Measurements from ENCODE around the gene FA2H.

FA2H gene

DNA sequence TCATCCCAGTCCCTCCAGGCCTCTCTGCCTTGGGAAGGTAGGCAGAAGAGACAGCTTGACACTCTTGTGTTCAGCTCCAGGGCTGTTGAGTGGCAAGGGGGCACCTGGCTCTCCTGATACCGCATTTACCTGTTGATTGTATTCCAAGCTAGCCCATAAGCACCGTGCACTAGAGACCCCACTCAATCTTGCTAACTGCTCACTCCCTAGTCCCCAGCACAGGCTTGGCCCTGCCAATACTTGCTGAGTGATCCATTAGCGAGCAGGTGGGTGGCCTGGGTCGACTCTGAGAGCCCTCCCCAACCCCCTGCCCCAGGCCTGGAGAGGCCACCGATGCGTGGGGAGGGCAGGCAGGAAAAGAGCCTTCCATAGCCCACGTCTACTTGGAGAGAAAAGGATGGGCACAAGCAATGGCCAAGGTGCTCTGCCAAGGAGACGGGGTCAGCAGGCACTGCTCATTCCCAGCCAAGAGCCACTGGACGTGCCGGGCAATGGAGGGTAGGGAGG is 29.5 kb downstream of the FA2H start:
- DNase-seq (ENCODE audit: low read depth in 1 of 2, low spot score in 1 of 2), result no peak

DNA sequence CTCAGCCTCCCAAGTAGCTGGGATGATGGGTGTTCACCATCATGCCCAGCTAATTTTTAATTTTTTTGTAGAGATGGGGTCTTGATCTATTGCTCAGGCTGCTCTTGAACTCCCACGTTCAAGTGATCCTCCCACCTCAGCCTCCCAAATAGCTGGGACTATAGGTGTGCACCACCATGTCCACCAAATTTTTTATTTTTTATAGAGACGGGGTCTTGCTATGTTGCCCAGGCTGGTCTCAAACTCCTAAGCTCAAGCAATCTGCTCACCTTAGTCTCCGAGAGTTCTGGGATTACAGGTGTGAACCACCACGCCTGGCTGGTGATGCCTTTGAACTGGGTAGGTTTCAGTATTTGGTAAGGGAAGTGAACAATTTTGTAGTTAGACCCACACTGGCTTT is 30.1 kb downstream of the FA2H start:
- DNase-seq (ENCODE audit: low read depth in 1 of 2, low spot score in 1 of 2), result no peak

DNA sequence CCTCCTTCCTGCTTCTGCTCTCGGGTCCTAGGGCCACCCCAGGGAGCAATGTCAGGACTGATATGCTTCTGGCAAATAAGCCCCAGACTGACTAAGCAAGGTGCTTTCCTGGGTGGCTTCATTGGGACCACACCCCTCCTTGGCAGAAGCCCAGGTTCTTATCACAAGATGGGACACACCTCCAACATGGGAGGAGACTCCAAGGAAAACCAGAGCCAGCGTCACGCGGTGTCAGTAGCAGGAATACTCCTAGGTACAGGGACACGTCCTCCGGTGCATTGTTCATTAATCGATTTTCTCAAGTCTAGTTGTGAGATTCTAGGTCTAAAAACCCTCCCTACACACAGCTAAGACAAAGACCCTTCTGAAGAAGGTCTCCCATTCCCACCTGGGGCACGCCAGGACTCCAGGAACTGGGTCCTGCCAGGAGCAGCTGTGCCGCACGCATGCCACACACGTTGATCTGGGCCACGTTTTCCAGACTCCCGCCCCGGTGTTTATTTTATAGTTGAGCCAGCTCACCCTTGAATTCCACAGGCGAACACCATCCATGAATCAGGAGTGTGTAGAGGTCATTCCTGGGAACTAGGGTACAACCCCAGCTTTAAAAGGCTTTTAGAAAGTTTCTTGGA is 30.8 kb downstream of the FA2H start:
- DNase-seq (ENCODE audit: low read depth in 1 of 2, low spot score in 1 of 2), result no peak

DNA sequence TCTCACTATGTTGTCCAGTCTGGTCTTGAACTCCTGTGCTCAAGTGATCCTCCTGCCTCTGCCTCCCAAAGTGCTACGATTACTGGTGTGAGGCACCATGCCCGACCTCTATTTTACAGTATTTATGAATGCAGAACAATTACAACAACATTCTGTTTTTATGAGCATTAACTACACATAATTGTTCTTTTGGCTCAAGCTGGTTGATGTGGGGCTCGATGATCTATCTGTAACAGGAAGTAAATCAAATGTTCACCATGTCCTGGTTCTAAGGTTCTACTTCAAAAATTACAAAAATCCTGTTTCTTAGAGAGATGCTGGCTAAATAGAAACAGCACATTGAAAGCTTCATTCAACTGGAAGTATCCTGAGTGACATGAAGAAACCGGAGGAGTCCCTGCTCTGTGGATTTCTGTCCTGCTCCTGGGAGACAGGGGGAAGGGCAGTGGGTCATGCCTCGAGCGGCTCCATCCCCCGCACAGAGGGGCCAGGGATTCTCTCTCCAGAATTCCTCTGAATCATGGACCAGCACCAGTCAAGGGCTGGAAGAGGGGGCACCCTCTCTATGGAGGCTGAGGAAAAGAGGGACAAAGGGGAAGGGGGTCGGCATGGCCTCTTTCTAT is 31.5 kb downstream of the FA2H start:
- no peak for DNase-seq (ENCODE audit: low read depth in 1 of 2, low spot score in 1 of 2)

DNA sequence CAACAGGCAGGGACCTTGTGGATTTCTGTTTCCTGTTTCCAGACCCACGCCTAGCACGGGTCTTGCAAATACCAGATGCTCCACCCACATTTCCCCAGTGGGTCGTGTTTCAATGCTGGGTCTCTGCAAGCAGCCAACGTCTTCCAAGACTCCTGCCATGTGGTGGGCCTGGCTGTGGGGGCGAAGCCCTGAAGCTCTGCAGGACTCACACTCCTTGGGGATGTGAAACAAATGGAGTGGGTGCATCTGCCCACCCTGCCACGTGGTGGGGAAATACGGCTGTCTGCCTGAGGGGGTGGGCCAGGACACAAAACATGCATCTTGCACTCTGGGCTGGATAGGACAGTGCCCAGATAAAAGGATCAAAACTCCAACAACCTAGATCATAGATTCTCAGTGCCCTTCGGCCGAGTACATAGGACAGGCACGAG is 32.6 kb downstream of the FA2H start:
- DNase-seq (ENCODE audit: low read depth in 1 of 2, low spot score in 1 of 2), result no peak

DNA sequence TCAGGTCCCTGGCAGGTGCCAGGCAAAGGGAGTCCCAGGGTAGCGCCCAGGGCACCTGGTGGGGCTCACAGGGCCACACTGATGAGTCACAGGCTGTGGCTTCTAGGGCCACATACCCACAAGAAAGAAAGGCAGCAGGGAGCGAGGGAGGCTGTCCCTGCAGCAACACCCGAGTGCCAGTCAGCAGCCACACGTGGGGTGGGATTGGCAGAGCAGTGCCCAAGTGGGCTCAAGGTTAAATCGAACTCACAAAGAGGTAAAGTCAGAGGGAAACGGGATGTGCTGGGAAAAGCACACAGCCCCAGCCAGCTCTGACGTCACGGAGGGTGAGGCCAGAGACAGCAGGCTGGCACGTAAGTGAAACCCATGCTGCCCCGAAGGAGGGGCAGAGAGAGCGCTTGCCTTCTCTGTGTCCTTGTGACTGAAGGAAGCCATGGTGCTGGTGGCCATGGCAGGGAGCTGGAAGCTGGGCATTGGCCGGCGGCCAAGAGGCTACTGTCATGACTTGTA is 33.8 kb downstream of the FA2H start:
- no peak for DNase-seq (ENCODE audit: low read depth in 1 of 2, low spot score in 1 of 2)

DNA sequence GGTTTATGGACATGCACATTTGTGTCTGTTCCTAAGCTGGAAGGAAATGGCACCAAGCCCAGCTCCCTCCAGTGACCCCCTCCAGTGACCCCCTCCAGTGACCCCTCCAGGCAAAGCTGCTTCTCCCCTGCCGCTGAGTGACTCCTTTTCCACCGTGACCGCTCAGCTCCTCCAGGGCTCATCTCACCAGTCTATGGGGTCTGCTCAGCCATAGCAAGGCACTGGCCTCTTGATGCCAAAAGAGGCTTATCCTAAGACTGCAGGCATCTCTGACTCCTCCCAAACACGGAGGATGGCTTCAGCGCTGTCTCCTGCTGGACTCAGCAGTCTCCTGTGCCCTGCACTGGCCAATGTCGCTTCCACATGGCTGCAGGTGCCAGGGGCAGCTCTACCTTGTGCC is 35.3 kb downstream of the FA2H start:
- no peak for DNase-seq (ENCODE audit: low read depth in 1 of 2, low spot score in 1 of 2)

DNA sequence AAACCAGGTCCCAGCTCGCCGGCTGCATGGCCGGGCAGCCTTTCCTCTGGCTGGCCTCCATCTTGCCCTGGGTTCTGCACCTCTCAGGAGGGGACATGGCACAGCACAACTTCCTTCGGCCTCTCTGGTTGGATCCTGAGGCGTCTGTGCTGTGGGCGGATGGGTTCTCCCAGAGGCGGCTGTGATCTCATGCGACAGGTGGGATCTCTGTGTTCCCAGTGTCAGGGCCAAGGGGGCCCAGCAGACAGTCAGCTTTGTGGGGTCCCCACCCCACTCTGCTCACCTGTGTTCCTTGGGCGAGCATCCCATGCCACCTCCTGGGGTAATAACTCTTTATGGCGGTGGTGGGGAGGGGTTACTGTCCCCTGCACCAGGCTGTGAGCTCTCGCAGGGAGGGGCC is 35.8 kb downstream of the FA2H start:
- no peak for DNase-seq (ENCODE audit: low read depth in 1 of 2, low spot score in 1 of 2)

DNA sequence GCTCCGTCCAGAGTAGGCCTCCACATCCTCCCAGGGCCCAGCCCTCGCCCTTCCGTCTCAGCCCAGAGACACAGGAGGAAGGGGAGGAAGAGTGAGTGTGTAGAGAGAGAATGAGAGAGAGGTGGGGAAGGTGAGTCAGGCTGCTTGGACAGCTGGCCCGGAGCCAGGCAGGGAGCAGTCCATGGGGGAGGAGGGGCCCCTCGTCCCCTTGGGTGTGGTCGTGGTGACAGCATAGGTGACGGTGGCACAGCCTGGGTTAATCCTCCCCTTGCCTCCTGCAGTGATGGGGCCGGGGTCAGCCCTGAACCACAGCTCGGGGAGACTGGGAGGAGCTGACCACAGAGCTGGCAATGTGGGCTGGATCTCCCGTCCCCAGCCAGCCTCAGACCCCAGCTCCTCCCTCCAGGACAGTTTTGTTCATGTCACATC is 36.5 kb downstream of the FA2H start:
- no peak for DNase-seq (ENCODE audit: low read depth in 1 of 2, low spot score in 1 of 2)

DNA sequence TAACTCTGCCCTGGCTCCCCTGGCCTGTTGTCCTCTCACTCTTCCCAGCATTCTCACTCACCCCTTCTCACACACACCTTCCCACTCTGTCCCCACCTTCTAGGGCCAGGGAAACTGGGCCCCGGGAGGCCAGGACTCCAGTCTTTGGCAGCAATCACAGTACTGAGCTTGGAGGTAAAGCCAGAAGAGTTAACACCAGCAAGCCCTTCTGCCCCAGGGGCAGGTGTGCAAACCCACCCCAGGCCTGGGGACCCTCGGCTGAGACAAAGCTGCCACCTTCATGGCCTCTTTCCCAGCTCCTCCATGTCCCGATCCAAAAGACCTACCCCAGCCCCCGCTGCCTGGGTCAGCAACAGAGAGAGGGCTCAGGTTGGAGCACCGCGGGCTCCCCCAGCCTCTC is 37.1 kb downstream of the FA2H start:
- DNase-seq (ENCODE audit: low read depth in 1 of 2, low spot score in 1 of 2), result no peak

DNA sequence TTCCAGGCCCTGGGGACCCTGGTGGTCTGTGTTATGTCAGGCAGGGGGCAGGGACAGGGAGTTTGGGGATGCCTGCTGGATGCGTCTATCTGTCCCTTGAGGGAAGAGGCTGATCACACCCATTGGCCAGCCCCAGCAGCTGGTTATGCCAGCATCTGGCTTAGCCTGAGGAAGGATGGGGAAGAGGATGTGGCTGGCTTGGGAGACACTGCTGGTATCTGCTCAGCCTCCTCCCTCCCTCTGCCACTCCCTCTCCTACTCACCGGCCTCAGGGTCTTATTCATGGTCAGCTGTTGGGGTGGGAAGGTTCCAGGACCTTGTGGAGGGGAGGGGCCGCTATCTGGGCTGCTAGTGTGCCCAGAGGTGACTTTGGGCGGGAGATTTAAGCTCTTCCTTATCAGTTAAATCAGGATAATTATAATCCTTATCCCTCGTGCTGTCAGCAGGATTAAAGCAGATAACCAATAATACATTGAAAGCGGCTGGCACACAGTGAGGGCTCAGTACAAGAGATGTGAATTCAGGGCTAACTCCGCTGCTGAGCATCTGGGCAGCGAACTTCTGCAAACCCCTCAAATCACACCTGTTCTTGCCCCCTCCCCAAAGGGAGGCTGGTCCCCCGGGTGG is 38.0 kb downstream of the FA2H start:
- DNase-seq (ENCODE audit: low read depth in 1 of 2, low spot score in 1 of 2), result no peak

DNA sequence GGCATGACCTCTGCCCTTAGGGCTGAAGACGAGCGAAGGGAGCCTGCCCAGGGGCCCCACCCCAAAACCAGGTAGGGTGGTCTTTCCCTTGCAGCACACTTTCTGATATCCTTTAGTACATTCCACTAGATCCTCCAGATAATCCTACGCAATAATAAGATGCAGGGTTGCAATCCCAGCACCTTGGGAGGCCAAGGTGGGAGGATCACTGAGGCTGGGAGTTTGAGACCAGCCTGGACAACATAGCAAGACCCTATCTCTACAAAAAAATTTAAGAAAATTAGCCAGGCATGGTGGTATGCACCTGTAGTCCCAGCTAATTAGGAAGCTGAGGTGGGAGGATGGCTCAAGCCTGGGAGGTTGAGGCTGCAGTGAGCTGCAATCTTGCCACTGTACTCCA is 39.1 kb downstream of the FA2H start:
- no peak for DNase-seq (ENCODE audit: low read depth in 1 of 2, low spot score in 1 of 2)

DNA sequence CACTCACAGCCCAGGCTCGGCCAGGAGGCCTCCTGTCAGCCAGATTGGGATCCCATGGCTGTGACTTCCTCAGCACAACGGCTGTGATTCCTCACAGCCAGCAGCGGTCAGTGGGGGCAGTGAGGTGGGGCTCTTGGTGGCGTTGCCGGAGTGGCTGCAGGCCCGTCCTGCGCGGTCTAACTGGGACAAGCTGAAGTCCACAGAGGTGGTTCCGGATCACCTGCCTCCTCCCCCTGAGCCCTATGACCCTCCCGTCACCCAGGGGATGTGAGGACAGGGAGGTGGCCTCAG is 39.5 kb downstream of the FA2H start:
- no peak for DNase-seq (ENCODE audit: low read depth in 1 of 2, low spot score in 1 of 2)

DNA sequence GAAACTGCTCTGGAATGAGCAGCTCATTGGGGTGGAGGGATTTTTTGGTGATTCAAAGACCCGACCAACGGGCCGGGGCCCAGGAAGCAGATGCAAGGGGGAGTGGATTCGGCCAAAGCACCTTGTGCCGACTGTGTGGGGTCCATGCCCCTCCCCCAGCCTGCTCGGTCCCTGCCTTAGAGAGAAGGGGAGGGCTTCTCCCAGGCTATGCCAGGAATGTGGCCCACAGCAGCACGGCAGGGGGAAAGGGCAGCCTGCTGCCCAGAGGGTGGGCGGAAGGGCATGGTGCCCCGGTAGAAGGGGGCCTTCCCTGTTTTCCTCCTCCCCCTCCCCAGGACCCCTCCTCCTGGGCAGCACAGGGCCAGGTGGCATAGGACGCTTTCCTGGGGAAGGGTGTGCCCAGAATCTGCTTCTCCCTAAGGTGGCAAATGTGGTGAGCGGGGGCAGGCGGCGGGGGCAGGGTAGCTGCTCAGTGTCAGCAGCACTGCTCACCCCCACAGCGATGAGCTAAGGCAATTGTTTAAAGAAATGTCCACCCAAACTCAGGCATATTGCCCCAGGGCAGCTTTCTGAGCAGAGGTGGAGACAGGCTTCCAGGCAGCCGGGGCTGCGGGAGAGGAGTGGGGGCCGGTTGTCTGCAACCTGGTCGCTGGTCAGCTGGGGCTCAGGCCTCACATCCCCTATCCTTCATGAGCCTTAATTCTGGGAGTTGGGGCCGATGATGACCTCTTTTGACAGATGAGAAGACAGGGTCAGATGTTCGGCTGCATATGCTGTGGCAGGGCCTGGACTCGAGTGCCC is 40.1 kb downstream of the FA2H start:
- no peak for DNase-seq (ENCODE audit: low read depth in 1 of 2, low spot score in 1 of 2)

DNA sequence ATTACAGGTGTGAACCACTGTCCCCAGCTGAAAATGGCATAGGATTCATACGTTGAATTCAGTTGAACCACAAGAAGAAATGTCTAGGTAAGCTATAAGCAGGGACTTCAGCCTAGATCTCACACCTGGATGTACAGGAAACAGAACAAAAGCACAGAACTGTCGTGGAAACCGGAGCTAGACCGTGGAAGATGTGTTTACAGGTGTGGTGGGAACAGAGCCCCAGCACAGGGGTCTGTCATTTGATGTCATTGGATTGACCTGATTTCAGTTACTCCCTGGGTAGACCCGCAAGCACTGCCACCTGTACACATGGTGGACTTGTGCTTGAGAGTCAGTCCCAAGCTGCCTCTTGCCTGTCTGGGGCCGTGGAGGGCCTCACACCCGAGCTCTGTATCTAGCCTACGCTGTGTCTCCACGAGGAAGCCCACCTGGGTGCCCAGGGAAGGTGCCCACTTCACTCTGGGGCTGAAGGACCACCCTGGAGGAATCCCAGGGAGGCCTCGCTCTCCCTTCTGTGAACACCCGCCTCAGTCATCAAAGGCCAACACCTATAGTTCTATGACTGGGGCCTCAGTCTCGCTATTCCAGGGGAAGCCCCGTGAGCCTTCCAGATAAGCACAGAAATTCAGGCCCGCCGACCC is 41.8 kb downstream of the FA2H start:
- DNase-seq (ENCODE audit: low read depth in 1 of 2, low spot score in 1 of 2), result no peak

DNA sequence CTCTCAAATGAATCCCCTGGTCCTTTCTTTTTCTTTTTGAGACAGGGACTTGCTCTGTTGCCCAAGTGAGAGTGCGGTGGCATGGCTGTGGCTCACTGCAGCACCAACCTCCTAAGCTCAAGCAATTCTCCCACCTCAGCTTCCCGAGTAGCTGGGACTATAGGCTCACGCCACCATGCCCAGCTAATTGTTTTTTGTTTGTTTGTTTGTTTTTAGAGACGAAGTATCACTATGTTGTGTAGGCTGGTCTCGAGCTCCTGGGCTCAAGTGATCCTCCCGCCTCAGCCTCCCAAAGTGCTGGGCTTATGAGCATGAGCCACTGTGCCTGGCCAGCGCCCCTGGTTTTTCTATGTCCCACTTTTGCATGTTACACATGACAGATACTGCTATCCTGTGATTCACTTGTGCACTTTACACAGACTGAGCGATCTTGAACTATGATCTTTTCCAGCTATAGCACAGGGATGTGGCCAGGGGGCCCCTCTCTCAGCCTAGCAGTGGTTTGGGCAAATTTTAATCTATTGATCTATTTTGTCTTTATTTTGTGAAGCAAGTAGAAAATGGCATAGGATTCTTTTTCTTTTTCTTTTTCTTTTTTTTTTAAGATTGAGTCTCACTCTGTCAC is 42.7 kb downstream of the FA2H start:
- no peak for DNase-seq (ENCODE audit: low read depth in 1 of 2, low spot score in 1 of 2)

DNA sequence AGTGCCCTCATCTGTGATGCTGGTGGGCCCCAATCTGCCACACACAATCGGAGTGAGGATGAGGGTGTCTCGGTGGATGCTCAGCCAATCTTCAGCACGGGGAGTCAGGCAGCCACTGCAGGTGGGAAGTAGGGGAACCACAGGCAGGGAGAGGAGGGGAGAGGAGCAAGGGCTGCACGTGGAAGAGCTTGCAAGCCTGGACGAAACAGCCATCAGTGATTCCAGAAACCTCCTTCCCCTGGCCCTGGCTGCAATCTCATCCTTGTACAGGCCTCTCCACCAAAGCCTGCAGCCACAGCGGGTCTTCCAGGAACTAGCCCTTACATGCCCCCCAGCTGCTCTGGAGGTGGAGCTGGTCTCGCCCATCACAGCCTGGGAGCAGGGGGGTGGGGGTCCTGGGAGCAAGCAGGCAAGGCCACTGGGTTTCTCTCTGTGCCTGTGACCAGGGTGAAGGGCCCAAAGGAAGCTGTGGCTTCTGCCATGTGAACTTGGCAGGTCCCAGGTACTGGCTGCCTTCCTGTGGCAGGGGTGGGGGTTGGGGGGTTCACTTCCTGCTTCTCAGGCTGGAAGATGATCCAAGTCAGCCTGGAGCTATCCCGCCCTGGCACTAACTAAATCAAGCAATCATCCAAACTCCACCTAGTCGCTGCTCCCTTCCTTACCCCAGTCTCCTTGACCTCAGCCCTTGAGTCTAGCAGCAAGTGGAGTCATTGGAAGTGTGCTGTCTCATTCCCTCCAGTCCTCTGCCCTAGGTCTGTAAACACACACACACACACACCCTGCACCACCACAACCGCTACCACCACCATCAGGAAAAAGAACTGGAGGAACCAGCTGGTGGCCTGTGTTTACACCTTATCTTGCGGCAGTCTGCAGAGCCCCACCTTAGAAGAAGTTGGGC is 44.6 kb downstream of the FA2H start:
- no peak for DNase-seq (ENCODE audit: low read depth in 1 of 2, low spot score in 1 of 2)

DNA sequence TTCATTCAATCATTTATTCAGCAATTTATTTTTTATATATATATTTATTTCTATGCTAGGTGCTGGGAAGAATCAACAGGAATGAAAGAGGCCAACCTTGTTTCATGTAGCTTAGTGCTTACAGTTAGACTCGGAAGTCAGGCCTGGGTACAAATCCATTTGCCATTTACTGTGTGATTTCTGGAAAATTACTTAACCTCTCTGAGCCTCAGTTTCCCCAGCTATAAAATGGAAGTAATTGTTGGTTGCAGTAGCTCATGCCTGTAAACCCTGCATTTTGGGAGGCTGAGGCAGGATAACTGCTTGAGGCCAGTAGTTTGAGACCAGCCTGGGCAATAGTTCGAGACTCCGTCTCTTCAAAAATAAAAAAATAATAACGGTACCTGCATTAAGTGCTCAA is 46.7 kb downstream of the FA2H start:
- no peak for DNase-seq (ENCODE audit: low read depth in 1 of 2, low spot score in 1 of 2)

DNA sequence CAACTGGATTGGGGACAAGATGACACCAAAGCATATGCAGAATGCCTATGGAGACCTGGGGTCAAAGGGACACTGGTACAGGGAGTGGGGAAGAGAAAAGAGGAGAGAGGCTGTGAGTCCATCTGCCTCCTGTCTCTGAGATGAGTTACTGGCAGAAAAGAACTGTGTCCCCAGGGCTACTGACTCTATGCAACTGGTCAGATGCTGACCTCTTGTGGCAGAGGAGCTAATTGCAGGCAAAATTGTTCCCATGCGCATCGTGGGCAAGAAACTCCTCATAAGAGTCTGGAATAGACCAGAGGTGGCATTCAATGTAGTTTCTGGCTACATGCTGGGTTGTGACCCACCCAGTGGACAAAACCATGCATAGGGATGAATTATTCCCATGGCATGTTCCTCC is 47.9 kb downstream of the FA2H start:
- no peak for DNase-seq (ENCODE audit: low read depth in 1 of 2, low spot score in 1 of 2)

Measured in stimulated activated CD4-positive, alpha-beta T cell treated with anti-CD3 and anti-CD28 coated beads, Interleukin-15, amount 100 ng/mL, for 1 hour (primary cell).